ENCODE results near the gene METTL13. TPM values are rescaled to one million over a fixed set of nuclear protein-coding genes. Genes with fewer than 3 reads are reported as not detected.

Gene METTL13
- total and polyA plus RNA-seq, 2 donors (not counting 1 experiment from before 2014, with no cell fraction given) = 27.3 to 38.0 TPM

GRCh38 chr1:171800851-171801250, 19.4 kb downstream of the METTL13 start:
- Histone ChIP-seq H3K79me2 (ENCODE audit: control insufficient read depth, insufficient read depth, low read length) (no peaks in the 10 kb centered on the region), H4K20me1 (ENCODE audit: control insufficient read depth, extremely low read depth, insufficient read depth, low read length) (no peaks in the 10 kb centered on the region), H3K9ac (ENCODE audit: insufficient read depth, low read length) (no peak overlapping the region), H3K27me3 (ENCODE audit: control insufficient read depth, insufficient read depth, low read length) (no peaks in the 10 kb centered on the region), H3K27ac (ENCODE audit: insufficient read depth, low read length) (no peak overlapping the region), H2AFZ (ENCODE audit: low read length) (no peak overlapping the region), H3K4me2 (ENCODE audit: extremely low read depth, insufficient read depth, low read length) (no peak overlapping the region), H3K9me3 (ENCODE audit: control insufficient read depth, insufficient read depth, low read depth, low read length) (no peaks in the 10 kb centered on the region), H3K36me3 (ENCODE audit: control insufficient read depth, insufficient read depth, low read length) (peaks cover 2% of the 10 kb centered on the region), H3K4me3 (replicated peaks in 1 of 4; ENCODE audit: control extremely low read depth in 1 of 4, insufficient read depth in 1 of 4, low read depth in 3 of 4, low read length in 4 of 4) (no peak overlapping the region), H3K4me1 (ENCODE audit: control insufficient read depth, extremely low read depth, insufficient read depth, low read length) (peaks cover 9% of the 10 kb centered on the region)
- TF ChIP-seq CTCF (conservative IDR thresholded peaks at IDR 0.05 in 1 of 2, IDR thresholded peaks at IDR 0.05 in 1 of 2; ENCODE audit: low read depth in 1 of 2, low read length in 2 of 2) = no peak
- no peak for TF ChIP-seq EZH2 (IDR thresholded peaks at IDR 0.05; ENCODE audit: low read length, missing control alignments)
- no peak for DNase-seq (ENCODE audit: low read depth in 2 of 2)

GRCh38 chr1:171801487-171801891, 20.0 kb downstream of the METTL13 start:
- DNase-seq (ENCODE audit: low read depth in 2 of 2) = peak; percentile 33 to 65

GRCh38 chr1:171802207-171802606, 20.7 kb downstream of the METTL13 start:
- no peaks in the 10 kb centered on the region for H3K9me3 ChIP-seq (ENCODE audit: control insufficient read depth, insufficient read depth, low read depth, low read length)
- H4K20me1 ChIP-seq (ENCODE audit: control insufficient read depth, extremely low read depth, insufficient read depth, low read length) = no peaks in the 10 kb centered on the region
- no peaks in the 10 kb centered on the region for H3K79me2 ChIP-seq (ENCODE audit: control insufficient read depth, insufficient read depth, low read length)
- H3K4me1 ChIP-seq (ENCODE audit: control insufficient read depth, extremely low read depth, insufficient read depth, low read length) = peaks cover 9% of the 10 kb centered on the region
- no peak overlapping the region for H3K27ac ChIP-seq (ENCODE audit: insufficient read depth, low read length)
- no peak for DNase-seq (ENCODE audit: low read depth in 2 of 2)
- H3K9ac ChIP-seq (ENCODE audit: insufficient read depth, low read length) = no peak overlapping the region
- H3K27me3 ChIP-seq (ENCODE audit: control insufficient read depth, insufficient read depth, low read length) = no peaks in the 10 kb centered on the region
- no peak overlapping the region for H2AFZ ChIP-seq (ENCODE audit: low read length)
- no peak overlapping the region for H3K4me2 ChIP-seq (ENCODE audit: extremely low read depth, insufficient read depth, low read length)
- no peak overlapping the region for H3K4me3 ChIP-seq (replicated peaks in 1 of 4; ENCODE audit: control extremely low read depth in 1 of 4, insufficient read depth in 1 of 4, low read depth in 3 of 4, low read length in 4 of 4)
- TF ChIP-seq EZH2 (IDR thresholded peaks at IDR 0.05; ENCODE audit: low read length, missing control alignments) (no peak), CTCF (conservative IDR thresholded peaks at IDR 0.05 in 1 of 2, IDR thresholded peaks at IDR 0.05 in 1 of 2; ENCODE audit: low read depth in 1 of 2, low read length in 2 of 2) (no peak)
- no peaks in the 10 kb centered on the region for H3K36me3 ChIP-seq (ENCODE audit: control insufficient read depth, insufficient read depth, low read length)

More at GRCh38 chr1:171801487-171801891, 20.0 kb downstream of the METTL13 start:
- Histone ChIP-seq H3K4me3 (replicated peaks in 1 of 4; ENCODE audit: control extremely low read depth in 1 of 4, insufficient read depth in 1 of 4, low read depth in 3 of 4, low read length in 4 of 4) (no peak overlapping the region), H3K4me1 (ENCODE audit: control insufficient read depth, extremely low read depth, insufficient read depth, low read length) (peaks cover 9% of the 10 kb centered on the region), H3K9me3 (ENCODE audit: control insufficient read depth, insufficient read depth, low read depth, low read length) (no peaks in the 10 kb centered on the region), H3K9ac (ENCODE audit: insufficient read depth, low read length) (no peak overlapping the region), H4K20me1 (ENCODE audit: control insufficient read depth, extremely low read depth, insufficient read depth, low read length) (no peaks in the 10 kb centered on the region), H3K27me3 (ENCODE audit: control insufficient read depth, insufficient read depth, low read length) (no peaks in the 10 kb centered on the region), H3K79me2 (ENCODE audit: control insufficient read depth, insufficient read depth, low read length) (no peaks in the 10 kb centered on the region), H3K4me2 (ENCODE audit: extremely low read depth, insufficient read depth, low read length) (no peak overlapping the region), H2AFZ (ENCODE audit: low read length) (no peak overlapping the region), H3K27ac (ENCODE audit: insufficient read depth, low read length) (no peak overlapping the region), H3K36me3 (ENCODE audit: control insufficient read depth, insufficient read depth, low read length) (peaks cover under 1% of the 10 kb centered on the region)
- no peak for TF ChIP-seq EZH2 (IDR thresholded peaks at IDR 0.05; ENCODE audit: low read length, missing control alignments)
- peak; percentile 78 to 84 for TF ChIP-seq CTCF (conservative IDR thresholded peaks at IDR 0.05 in 1 of 2, IDR thresholded peaks at IDR 0.05 in 1 of 2; ENCODE audit: low read depth in 1 of 2, low read length in 2 of 2)
